Measurements from ENCODE around the gene SUPT7L.
A peak's percentile ranks its signal among the peaks of the same experiment; 100 is the strongest.
"Not testable (repeated sequence)": the region's sequence is repeated elsewhere in the genome, so short reads cannot be mapped to it uniquely, and the experiment has no call there.

Gene SUPT7L

DNA sequence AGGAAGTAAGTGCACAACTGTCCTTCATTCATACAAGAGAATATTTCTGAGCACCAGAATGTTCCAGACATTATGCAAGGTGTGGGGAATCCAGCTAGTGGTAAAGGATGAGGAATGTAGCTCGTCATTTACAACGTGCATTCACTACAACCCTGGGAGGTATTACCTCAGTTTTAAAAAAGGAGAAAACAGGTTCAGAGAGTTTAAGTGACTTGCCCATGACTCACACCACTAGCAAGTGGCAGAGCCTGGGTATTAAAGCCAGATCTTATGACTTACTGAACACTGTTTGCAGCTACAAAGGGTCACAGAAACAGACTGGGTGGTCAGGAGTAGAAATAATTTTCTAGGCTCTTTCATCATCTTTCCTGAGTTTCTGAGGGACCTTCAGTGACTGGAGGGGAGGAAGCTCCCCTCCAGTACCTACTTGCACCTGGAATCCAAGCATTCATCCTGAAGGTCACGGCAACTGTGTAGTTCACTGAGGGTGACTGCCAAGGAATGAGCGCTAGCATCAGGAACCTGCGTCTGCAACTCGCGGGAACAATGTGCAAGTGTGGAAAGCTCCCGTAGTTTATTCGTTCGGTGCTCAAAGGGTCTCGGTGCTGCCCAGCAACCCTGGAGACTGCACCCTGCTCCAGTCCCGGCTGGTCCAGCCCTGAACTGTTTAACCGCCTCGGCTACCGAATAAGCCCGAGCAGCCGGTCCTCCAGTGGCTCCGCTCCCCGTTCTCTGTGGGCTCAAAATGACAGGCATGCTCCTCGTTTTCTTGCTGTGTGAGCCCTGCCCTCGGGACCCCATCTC, 35.2 kb downstream of the SUPT7L start (continued):
- TF ChIP-seq, protein P1, sequence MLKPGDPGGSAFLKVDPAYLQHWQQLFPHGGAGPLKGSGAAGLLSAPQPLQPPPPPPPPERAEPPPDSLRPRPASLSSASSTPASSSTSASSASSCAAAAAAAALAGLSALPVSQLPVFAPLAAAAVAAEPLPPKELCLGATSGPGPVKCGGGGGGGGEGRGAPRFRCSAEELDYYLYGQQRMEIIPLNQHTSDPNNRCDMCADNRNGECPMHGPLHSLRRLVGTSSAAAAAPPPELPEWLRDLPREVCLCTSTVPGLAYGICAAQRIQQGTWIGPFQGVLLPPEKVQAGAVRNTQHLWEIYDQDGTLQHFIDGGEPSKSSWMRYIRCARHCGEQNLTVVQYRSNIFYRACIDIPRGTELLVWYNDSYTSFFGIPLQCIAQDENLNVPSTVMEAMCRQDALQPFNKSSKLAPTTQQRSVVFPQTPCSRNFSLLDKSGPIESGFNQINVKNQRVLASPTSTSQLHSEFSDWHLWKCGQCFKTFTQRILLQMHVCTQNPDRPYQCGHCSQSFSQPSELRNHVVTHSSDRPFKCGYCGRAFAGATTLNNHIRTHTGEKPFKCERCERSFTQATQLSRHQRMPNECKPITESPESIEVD (tag by site-specific recombination; IDR thresholded peaks at IDR 0.05), result 0 out of 2 replicates have a peak, but pooled peaks have one; percentile 6
- TF ChIP-seq ZNF701 (tag by site-specific recombination; IDR thresholded peaks at IDR 0.05) (no peak), ZBTB7A (tag by site-specific recombination; IDR thresholded peaks at IDR 0.05; ENCODE audit: low read depth) (no peak), PRDM1 (tag by site-specific recombination; IDR thresholded peaks at IDR 0.05) (peak; percentile 68), REST (tag by site-specific recombination; IDR thresholded peaks at IDR 0.05) (no peak), ZNF292 (tag by site-specific recombination; IDR thresholded peaks at IDR 0.05; ENCODE audit: borderline replicate concordance, low read depth) (no peak), ZSCAN18 (tag by site-specific recombination; IDR thresholded peaks at IDR 0.05) (no peak), ZNF548 (tag by site-specific recombination; IDR thresholded peaks at IDR 0.05) (no peak), MYNN (tag by site-specific recombination; IDR thresholded peaks at IDR 0.05; ENCODE audit: borderline replicate concordance) (no peak), ZBTB1 (tag by site-specific recombination; IDR thresholded peaks at IDR 0.05) (no peak), ZNF350 (tag by site-specific recombination; IDR thresholded peaks at IDR 0.05) (no peak), ZNF626 (tag by site-specific recombination; IDR thresholded peaks at IDR 0.05) (no peak), ZBTB11 (tag by site-specific recombination; conservative IDR thresholded peaks at IDR 0.05; ENCODE audit: low read depth) (no peak), ZNF404 (tag by site-specific recombination; IDR thresholded peaks at IDR 0.05) (no peak), FEZF1 (tag by site-specific recombination; IDR thresholded peaks at IDR 0.05) (0 out of 2 replicates have a peak, but pooled peaks have one; percentile 12), ZFP3 (tag by site-specific recombination; IDR thresholded peaks at IDR 0.05; ENCODE audit: low read depth) (no peak), ZNF24 (tag by site-specific recombination; IDR thresholded peaks at IDR 0.05) (no peak), ZNF629 (tag by site-specific recombination; IDR thresholded peaks at IDR 0.05) (peak; percentile 48), ZNF266 (tag by site-specific recombination; IDR thresholded peaks at IDR 0.05; ENCODE audit: low read depth) (no peak), ZNF121 (tag by site-specific recombination; IDR thresholded peaks at IDR 0.05) (no peak), ZNF157 (tag by site-specific recombination; IDR thresholded peaks at IDR 0.05) (no peak), ZFP69B (tag by site-specific recombination; IDR thresholded peaks at IDR 0.05) (no peak)

DNA sequence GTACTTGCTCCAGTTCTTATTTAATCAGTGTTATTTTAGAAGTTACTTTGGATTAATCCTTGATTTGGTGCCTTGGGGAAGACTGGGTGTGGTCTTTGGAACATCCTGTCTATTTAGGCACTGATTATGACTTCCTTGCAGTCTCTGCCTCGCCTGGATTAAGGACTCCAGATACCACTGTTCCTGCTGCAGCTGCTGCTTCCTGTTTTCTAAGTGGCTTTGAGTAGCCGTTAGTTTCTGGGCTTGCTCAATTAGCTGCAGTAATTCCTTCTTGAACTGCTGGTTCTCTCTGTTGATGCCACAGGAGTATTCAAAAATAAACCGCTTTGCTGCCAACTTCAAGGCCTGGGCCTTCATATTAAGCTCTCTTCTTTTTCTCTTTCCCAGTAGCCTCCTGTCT, 36.5 kb downstream of the SUPT7L start:
- CTCF ChIA-PET, result interaction anchor here (0.7 kb wide), 1 partner anchor 154 kb away, joined by 3 read pairs; no protein-coding TSS in a partner anchor
- POLR2A ChIA-PET, result interaction anchor here (3.6 kb wide), 1 partner anchor 198 kb away, joined by 19 read pairs; the partner anchor contains the start of gene NRBP1
- not testable (repeated sequence) for H3K27ac ChIP-seq (ENCODE audit: extremely low read depth, low read depth, low read length); H3K4me1 ChIP-seq (ENCODE audit: control insufficient read depth, insufficient read depth, low read length); H3K4me3 ChIP-seq (ENCODE audit: low read depth, low read length); H3K9me3 ChIP-seq (ENCODE audit: control insufficient read depth, insufficient read depth, low read depth, low read length)
- peaks cover 21 to 39% of the 10 kb centered on the region in 2 experiments for H3K36me3 ChIP-seq (ENCODE audit: control insufficient read depth in 2 of 2, insufficient read depth in 1 of 2, low read length in 2 of 2)

- CTCF ChIA-PET; H3K27ac ChIP-seq (ENCODE audit: extremely low read depth, low read depth, low read length): not testable (repeated sequence)
Observed at GRCh38 chr2:27626323-27626722, 37.1 kb downstream of the SUPT7L start.

More at GRCh38 chr2:27626323-27626722, 37.1 kb downstream of the SUPT7L start:
- H3K4me3 ChIP-seq (ENCODE audit: low read depth, low read length); H3K4me1 ChIP-seq (ENCODE audit: control insufficient read depth, insufficient read depth, low read length); H3K9me3 ChIP-seq (ENCODE audit: control insufficient read depth, insufficient read depth, low read depth, low read length): not testable (repeated sequence)
- POLR2A ChIA-PET, result interaction anchor here (3.6 kb wide), 1 partner anchor 198 kb away, joined by 19 read pairs; the partner anchor contains the start of gene NRBP1
- H3K36me3 ChIP-seq (ENCODE audit: control insufficient read depth in 2 of 2, insufficient read depth in 1 of 2, low read length in 2 of 2), result peaks cover 21 to 39% of the 10 kb centered on the region in 2 experiments

Data from HEK293 (cell line).